ENCODE data around the gene PDCD11.
"Not testable (repeated sequence)": the region's sequence is repeated elsewhere in the genome, so short reads cannot be mapped to it uniquely, and the experiment has no call there.

PDCD11 gene

DNA sequence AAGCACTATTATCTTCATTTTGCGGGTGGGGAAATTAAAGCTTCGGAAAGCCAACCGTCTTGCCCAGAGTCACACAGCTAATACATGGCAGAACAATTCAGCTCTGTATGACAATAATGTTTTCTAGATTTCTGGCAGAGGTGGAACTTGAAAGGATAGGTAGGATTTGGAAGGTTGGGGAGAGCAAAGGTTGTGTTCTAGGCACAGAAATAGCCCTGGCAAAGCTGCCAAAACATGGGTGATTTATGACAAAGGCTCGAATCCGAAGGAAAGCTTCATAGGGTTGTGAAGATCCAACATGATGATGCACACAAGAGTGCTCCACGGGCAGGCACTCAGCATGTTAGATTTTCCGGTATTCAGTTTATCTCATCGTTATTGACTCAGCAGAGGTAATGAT, 19.2 kb downstream of the PDCD11 start:
- Histone ChIP-seq H4K20me1 (ENCODE audit: insufficient read depth, low read length) (no peaks in the 10 kb centered on the region), H3K9me2 (replicated peaks; ENCODE audit: insufficient read depth, low read length) (no peaks in the 10 kb centered on the region), H2AFZ (ENCODE audit: low read length) (no peak overlapping the region), H3K27ac (ENCODE audit: low read length) (no peak overlapping the region), H3K27me3 (replicated peaks; ENCODE audit: insufficient read depth, low read length) (no peaks in the 10 kb centered on the region), H3F3A (ENCODE audit: insufficient read depth, low read length) (no peaks in the 10 kb centered on the region), H3K4me1 (ENCODE audit: low read length) (no peaks in the 10 kb centered on the region), H3K4me3 (ENCODE audit: low read length) (no peak overlapping the region), H3K79me2 (ENCODE audit: low read length) (peaks cover 10% of the 10 kb centered on the region; the same call in 1 of the 2 replicates), H3K9me3 (replicated peaks; ENCODE audit: insufficient read depth, low read length) (no peaks in the 10 kb centered on the region), H3K4me2 (ENCODE audit: low read depth, low read length) (no peak overlapping the region), H3K9ac (ENCODE audit: low read length) (no peak overlapping the region), H3K36me3 (replicated peaks; ENCODE audit: insufficient read depth, low read length) (peaks cover 24% of the 10 kb centered on the region)
- DNase-seq: no peak
- no peak for TF ChIP-seq EZH2 (optimal IDR thresholded peaks at IDR 0.05; ENCODE audit: low read depth, low read length)
- TF ChIP-seq CTCF (IDR thresholded peaks at IDR 0.05; ENCODE audit: low read length): no peak
- TF ChIP-seq EZH2phosphoT487 (IDR thresholded peaks at IDR 0.05; ENCODE audit: low read length): no peak

DNA sequence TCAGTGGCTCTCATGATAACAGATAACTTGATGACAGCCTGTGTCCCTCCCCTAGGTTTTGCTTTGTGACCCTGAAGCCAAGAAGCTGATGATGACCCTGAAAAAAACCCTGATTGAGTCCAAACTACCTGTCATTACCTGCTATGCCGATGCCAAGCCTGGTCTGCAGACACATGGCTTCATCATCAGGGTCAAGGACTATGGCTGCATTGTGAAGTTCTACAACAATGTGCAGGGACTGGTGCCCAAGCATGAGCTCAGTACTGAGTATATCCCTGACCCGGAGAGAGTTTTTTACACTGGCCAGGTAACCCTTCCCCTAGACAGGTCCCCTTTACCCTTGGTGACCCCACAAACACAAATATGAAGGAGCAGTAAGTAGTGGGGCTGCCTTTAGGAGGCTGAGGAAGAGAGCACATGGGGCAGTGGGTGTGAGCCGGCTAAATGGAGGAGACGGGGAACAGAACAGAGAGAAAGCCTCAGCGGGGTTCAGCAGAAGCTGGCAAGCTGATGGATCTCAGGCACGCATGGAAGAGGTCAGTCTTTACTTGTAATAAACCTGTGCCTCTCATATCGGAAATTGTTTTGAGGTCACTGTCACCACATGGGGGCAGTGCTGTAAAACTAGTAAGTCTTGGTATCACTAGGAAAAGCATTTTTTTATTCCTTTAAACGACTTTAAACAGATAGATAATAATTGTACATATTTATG, 20.2 kb downstream of the PDCD11 start:
- Histone ChIP-seq H3F3A (ENCODE audit: insufficient read depth, low read length) (no peaks in the 10 kb centered on the region), H2AFZ (ENCODE audit: low read length) (no peak overlapping the region), H4K20me1 (ENCODE audit: insufficient read depth, low read length) (no peaks in the 10 kb centered on the region), H3K4me3 (ENCODE audit: low read length) (no peak overlapping the region), H3K9me3 (replicated peaks; ENCODE audit: insufficient read depth, low read length) (no peaks in the 10 kb centered on the region), H3K4me1 (ENCODE audit: low read length) (no peaks in the 10 kb centered on the region), H3K79me2 (ENCODE audit: low read length) (peaks cover 10% of the 10 kb centered on the region; the same call in 1 of the 2 replicates), H3K27ac (ENCODE audit: low read length) (no peak overlapping the region), H3K27me3 (replicated peaks; ENCODE audit: insufficient read depth, low read length) (no peaks in the 10 kb centered on the region), H3K4me2 (ENCODE audit: low read depth, low read length) (no peak overlapping the region), H3K9ac (ENCODE audit: low read length) (no peak overlapping the region), H3K36me3 (replicated peaks; ENCODE audit: insufficient read depth, low read length) (peaks cover 27% of the 10 kb centered on the region), H3K9me2 (replicated peaks; ENCODE audit: insufficient read depth, low read length) (no peaks in the 10 kb centered on the region)
- DNase-seq: peak; percentile 69
- TF ChIP-seq CTCF (IDR thresholded peaks at IDR 0.05; ENCODE audit: low read length): peak; percentile 66
- no peak for TF ChIP-seq EZH2phosphoT487 (IDR thresholded peaks at IDR 0.05; ENCODE audit: low read length)

DNA sequence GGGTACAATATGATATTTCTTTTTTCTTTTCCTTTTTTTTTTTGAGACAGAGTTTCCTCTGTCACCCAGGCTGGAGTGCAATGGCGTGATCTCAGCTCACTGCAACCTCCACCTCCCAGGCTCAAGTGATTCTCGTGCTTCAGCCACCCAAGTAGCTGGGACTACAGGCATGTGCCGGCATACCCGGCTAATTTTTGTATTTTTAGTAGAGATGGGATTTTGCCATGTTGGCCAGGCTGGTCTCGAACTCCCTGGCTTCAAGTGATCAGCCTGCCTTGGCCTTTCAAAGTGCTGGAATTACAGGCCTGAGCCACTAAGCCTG, 20.7 kb downstream of the PDCD11 start:
- H3K4me3 ChIP-seq (ENCODE audit: low read length); H3K27me3 ChIP-seq (replicated peaks; ENCODE audit: insufficient read depth, low read length); H4K20me1 ChIP-seq (ENCODE audit: insufficient read depth, low read length); DNase-seq; H3K9me3 ChIP-seq (replicated peaks; ENCODE audit: insufficient read depth, low read length); H3F3A ChIP-seq (ENCODE audit: insufficient read depth, low read length); H3K4me2 ChIP-seq (ENCODE audit: low read depth, low read length); H3K9me2 ChIP-seq (replicated peaks; ENCODE audit: insufficient read depth, low read length); H3K27ac ChIP-seq (ENCODE audit: low read length); H3K9ac ChIP-seq (ENCODE audit: low read length); H3K4me1 ChIP-seq (ENCODE audit: low read length); H2AFZ ChIP-seq (ENCODE audit: low read length): not testable (repeated sequence)
- Histone ChIP-seq H3K79me2 (ENCODE audit: low read length) (peaks cover 10% of the 10 kb centered on the region; the same call in 1 of the 2 replicates), H3K36me3 (replicated peaks; ENCODE audit: insufficient read depth, low read length) (peaks cover 27% of the 10 kb centered on the region)

DNA sequence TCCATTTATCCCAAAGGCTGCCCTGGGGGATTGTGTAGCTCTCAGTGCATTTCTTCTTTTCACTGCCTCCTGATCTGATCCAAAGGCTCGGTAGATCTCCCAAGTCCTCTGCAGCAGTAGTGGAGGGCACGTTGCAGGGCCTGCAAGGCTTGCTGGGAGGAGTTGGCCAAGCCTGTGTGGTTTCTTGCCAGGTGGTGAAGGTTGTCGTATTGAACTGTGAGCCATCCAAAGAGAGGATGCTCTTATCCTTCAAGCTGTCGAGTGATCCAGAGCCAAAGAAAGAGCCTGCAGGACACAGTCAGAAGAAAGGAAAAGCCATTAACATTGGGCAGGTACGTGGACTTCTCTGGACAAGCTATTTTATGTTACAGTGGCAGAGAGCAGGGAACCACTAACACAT, 21.2 kb downstream of the PDCD11 start:
- no peaks in the 10 kb centered on the region for H3K9me3 ChIP-seq (replicated peaks; ENCODE audit: insufficient read depth, low read length)
- H3K27ac ChIP-seq (ENCODE audit: low read length): no peak overlapping the region
- H3K9me2 ChIP-seq (replicated peaks; ENCODE audit: insufficient read depth, low read length): no peaks in the 10 kb centered on the region
- TF ChIP-seq EZH2phosphoT487 (IDR thresholded peaks at IDR 0.05; ENCODE audit: low read length) (no peak), EZH2 (optimal IDR thresholded peaks at IDR 0.05; ENCODE audit: low read depth, low read length) (no peak), CTCF (IDR thresholded peaks at IDR 0.05; ENCODE audit: low read length) (no peak)
- H3K4me1 ChIP-seq (ENCODE audit: low read length): no peaks in the 10 kb centered on the region
- no peaks in the 10 kb centered on the region for H3K27me3 ChIP-seq (replicated peaks; ENCODE audit: insufficient read depth, low read length)
- H3F3A ChIP-seq (ENCODE audit: insufficient read depth, low read length): no peaks in the 10 kb centered on the region
- peaks cover 10% of the 10 kb centered on the region; the same call in 1 of the 2 replicates for H3K79me2 ChIP-seq (ENCODE audit: low read length)
- H3K4me3 ChIP-seq (ENCODE audit: low read length): no peak overlapping the region
- no peak overlapping the region for H3K4me2 ChIP-seq (ENCODE audit: low read depth, low read length)
- H3K9ac ChIP-seq (ENCODE audit: low read length): no peak overlapping the region
- H3K36me3 ChIP-seq (replicated peaks; ENCODE audit: insufficient read depth, low read length): peaks cover 29% of the 10 kb centered on the region
- DNase-seq: no peak
- no peaks in the 10 kb centered on the region for H4K20me1 ChIP-seq (ENCODE audit: insufficient read depth, low read length)
- H2AFZ ChIP-seq (ENCODE audit: low read length): no peak overlapping the region
